HG03442 (cell line): ENCODE data around the gene ADCY10.
"Not testable (repeated sequence)": the region's sequence is repeated elsewhere in the genome, so short reads cannot be mapped to it uniquely, and the experiment has no call there.

Experiments used
- ATAC-seq: cut with Tn5 transposase; IDR thresholded peaks from one replicate; pipeline ENCODE4 v1.9.1; 2021; ENCODE audit warnings: mild to moderate bottlenecking, moderate library complexity; ENCODE audit not compliant: unreplicated experiment

The ADCY10 gene

GRCh38 chr1:167893798-167894197 is 20.1 kb downstream of the ADCY10 start:
- no peak for ATAC-seq

GRCh38 chr1:167890400-167890799 is 23.5 kb downstream of the ADCY10 start:
- no peak for ATAC-seq

GRCh38 chr1:167887187-167887586 is 26.7 kb downstream of the ADCY10 start:
- not testable (repeated sequence) for ATAC-seq

GRCh38 chr1:167882376-167882775 is 31.6 kb downstream of the ADCY10 start:
- no peak for ATAC-seq

GRCh38 chr1:167881786-167882185 is 32.1 kb downstream of the ADCY10 start:
- ATAC-seq = no peak

DNA sequence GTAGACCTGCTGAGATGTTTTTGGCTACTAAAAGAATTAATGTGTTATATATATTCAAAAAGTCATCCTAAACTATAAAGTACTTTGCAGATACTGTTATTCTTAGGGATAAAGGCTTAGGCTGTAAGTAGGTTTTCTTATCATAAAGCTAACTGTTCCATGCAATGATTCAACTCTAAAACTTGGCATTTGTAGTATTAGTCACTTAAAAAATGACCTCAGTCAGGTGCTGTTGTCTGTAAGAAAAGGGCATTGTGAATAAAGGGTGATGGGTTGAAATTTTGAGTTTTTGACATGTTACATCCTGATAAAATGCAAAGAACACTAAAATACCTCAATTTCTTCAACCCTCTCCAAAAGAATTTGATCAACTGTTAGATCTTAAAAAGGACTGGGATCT is 32.9 kb downstream of the ADCY10 start:
- ATAC-seq = no peak

DNA sequence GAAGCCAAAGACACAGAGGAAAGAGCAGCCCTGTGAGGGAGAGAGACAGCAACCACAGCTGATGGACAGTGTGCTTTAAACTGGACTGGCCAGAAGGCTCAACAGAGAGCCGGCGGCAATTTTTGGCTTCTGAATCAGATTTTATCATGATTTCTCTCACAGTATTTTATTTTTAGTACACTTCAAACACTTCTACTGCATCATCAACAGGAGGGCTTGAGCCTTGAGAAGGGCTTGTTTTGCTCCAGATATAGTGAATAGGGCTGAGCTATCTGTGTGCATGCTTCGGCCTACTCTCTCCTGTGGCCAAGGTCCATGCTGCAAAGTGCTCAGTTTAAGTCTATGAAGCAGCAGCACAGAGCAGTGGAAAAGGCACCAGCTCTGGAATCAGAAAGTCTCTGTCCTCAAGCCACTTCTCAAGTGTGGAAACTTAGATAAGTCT is 33.3 kb downstream of the ADCY10 start:
- no peak for ATAC-seq

DNA sequence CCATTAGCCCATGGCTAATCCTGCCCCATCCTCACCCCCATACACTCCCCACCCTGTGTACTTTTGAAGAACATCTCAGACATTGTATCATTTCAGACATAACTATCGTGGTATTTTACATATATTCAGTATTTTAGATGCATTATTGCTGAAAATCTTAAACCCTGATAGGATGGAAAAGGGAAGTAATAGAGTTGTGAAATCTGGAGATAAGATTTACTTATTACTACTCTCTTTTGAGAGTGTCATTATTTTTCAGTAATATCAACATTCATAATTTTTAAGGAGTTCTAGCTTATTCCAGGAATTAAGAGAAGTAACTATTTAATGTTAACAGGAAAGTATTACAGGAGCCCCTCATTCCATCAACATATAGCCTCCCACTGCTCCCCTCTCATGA is 34.4 kb downstream of the ADCY10 start:
- no peak for ATAC-seq

- ATAC-seq = no peak
Observed at GRCh38 chr1:167878372-167879160, 35.4 kb downstream of the ADCY10 start.

DNA sequence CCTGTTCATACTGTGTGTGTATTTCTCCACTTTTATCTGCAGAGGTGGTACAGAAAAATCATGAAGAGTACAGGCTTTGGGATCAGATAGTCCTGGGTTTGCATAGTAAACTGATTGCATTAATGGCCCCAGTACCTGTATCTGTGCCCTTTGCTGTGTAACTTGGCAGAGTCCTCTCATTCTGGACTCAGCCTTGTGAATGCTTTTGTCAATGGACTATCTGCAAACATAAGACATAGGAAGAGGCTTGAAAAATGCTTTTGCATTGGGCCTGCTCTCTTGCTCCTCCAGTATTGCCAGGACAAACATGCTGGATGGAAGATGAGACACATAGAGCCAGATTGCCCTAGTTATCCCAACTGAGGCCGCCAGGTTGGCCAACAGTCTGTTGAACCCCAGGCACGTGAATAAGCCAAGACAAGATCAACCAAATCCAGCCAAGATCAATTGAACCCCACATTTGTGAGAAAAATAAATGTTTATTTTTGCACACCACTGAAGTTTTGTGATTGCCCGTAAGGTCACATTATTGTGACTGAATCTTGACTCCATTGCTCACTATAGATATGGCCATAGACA is 37.2 kb downstream of the ADCY10 start:
- ATAC-seq = no peak

GRCh38 chr1:167871331-167871730 is 42.6 kb downstream of the ADCY10 start:
- no peak for ATAC-seq

GRCh38 chr1:167869157-167870001 is 44.6 kb downstream of the ADCY10 start:
- not testable (repeated sequence) for ATAC-seq

DNA sequence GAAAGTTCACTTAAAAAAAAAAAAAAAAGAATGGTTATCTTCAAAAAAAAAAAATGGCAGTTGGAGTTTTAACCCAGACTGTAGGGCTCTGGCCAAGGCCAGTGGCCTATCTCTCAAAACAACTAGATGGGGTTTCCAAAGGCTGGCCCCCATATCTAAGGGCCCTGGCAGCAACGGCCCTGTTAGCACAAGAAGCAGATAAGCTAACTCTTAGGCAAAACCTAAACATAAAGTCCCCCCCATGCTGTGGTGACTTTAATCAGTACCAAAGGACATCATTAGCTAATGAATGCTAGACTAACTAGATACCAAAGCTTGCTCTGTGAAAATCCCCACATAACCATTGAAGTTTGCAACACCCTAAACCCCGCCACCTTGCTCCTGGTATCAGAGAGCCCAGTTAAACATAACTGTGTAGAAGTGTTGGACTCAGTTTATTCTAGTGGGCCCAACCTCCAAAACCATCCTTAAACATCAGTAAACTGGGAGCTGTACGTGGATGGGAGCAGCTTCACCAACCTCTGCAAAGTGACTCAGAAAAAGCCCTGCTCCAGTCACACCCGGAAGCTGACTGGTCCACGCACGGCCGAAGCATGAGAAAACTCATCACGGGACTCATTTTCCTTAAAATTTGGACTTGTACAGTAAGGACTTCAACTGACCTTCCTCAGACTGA is 47.1 kb downstream of the ADCY10 start:
- not testable (repeated sequence) for ATAC-seq

GRCh38 chr1:167866326-167866725 is 47.6 kb downstream of the ADCY10 start:
- not testable (repeated sequence) for ATAC-seq

DNA sequence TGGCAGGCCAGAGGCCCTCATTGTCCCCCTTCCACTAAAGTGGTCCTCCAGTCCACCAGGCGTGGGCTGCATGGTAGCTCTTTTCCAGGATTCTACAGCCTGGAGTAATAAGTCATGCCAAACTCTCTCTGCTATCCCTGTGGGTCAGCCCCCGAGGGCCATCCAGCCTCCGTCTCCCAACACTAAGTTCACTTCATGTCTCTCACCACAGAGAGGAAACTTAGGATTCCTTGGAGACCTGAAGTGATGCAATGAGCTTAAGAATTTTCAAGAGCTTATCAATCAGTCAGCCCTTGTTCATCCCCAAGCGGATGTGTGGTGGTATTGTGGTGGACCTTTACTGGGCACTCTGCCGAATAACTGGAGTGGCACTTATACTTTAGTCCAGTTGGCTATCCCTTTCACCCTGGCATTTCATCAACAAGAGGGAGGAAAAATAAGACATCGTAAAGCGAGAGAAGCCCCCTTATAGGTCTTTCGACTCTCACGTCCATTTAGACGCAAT is 48.1 kb downstream of the ADCY10 start:
- ATAC-seq = not testable (repeated sequence)

- ATAC-seq = not testable (repeated sequence)
Observed at GRCh38 chr1:167865193-167865592, 48.7 kb downstream of the ADCY10 start.

GRCh38 chr1:167864392-167865032 is 49.4 kb downstream of the ADCY10 start:
- no peak for ATAC-seq

DNA sequence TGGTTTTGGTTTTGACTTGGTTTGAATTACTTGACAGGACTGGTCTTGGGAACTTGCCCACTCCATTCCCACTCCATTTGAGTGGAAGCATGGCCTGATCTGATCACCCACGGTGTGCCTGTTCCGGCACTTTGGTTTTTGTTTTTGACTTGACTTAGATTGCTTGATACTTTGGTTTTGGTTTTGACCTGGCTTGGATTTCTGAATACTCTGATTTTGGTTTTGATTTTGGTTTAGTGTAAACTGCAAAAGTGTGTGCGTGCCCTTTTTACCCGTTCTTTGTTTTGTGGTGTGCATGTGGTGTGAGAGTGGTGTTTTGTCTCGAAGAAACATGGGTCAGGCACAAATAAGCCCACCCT is 50.0 kb downstream of the ADCY10 start:
- ATAC-seq = no peak

DNA sequence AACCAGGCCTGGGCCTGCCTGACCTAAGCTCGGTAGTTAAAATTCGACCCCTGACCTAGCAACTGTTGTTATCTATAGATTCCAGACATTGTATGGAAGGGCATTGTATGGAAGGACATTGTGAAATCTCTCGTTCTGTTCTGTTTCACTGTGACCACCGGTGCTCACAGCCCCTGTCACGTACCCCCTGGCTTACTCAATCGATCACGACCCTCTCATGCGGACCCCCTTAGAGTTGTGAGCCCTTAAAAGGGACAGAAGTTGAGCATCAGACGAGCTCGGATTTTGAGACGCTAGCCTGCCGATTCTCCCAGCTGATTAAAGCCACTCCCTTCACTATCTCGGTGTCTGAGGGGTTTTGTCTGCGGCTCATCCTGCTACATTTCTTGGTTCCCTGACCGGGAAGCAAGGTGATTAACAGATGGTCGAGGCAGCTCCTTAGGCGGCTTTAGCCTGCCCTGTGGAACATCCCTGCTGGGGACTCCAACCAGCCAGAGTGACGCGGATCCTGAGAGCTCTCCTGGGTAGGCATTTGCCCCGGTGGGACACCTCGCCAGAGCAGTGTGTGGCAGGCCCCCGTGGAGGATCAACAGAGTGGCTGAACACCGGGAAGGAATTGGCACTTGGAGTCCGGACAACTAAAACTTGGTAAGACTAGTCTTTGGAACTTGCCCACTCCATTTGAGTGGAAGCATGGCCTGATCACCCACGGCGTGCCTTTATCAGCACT is 50.6 kb downstream of the ADCY10 start:
- not testable (repeated sequence) for ATAC-seq
